Stimulated activated CD4-positive, alpha-beta T cell treated with anti-CD3 and anti-CD28 coated beads, TNF-alpha, amount 100 ng/mL, for 24 hours (primary cell): ENCODE measurements around the gene TTLL9.

Experiments used
- DNase-seq, 3 experiments: peaks; one replicate each; pipeline ENCODE4 v3.0.0-alpha.2; 2020; ENCODE audit warnings: low read depth in 3 of 3

TTLL9 gene

DNA sequence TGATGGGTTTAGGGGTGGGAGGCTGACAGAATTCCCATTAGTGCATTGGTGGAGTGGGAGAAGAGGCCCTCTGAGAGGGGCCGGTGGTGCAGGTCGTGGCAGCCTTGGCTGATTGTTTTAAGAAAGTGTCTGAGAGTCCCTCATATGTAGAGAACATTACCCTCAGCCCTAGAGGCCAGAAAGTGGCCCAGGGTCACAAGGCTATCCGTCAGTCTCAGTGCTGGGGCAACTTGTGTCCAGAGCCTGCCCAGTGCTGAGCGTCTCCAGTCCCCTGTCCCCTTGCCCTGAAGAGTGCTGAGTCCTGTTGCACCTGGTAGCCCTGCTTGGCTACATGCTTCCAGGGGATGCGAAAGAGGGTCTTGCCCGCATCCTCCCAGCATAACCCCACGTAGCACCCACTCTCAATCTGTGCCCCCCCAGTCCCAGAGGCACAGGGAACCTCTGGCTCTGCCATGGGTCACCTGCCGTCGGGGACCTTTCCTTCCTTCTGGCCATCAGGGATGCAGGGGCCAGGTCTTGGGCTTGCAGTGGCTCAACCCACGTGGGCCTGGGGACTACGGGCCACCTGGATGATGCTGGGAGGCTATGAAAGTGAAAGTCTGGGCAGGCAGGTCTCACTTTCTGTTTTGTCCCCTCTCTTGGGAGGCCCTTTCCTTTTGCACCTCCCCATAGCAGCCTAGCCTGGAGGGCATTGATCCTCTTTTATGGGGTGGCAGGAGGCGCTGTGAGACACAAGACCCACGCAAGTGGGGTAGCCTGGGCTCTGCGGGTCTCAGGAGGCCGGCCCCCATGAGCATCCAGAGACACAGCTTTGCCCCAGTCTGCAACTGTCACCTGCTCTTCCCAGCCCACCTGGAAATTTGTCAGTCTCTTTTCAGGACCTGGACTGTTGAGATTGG is 12.3 kb upstream of the TTLL9 start:
- no peak for DNase-seq

DNA sequence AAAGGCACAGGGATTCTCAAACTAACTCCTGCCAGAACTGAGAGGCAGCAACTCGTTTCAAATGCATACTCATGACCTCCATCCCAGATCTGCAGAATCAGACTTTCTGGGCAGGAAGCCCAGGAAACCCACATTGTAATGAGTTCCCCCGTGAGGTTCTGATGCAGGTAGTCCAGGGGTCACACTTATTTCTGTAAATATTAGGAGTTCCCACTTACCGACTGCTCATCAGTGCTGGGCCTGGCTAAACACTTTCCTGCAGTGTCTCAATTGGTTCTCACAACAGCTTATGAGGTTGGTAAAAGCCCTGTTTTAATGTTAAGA is 11.7 kb upstream of the TTLL9 start:
- no peak for DNase-seq

DNA sequence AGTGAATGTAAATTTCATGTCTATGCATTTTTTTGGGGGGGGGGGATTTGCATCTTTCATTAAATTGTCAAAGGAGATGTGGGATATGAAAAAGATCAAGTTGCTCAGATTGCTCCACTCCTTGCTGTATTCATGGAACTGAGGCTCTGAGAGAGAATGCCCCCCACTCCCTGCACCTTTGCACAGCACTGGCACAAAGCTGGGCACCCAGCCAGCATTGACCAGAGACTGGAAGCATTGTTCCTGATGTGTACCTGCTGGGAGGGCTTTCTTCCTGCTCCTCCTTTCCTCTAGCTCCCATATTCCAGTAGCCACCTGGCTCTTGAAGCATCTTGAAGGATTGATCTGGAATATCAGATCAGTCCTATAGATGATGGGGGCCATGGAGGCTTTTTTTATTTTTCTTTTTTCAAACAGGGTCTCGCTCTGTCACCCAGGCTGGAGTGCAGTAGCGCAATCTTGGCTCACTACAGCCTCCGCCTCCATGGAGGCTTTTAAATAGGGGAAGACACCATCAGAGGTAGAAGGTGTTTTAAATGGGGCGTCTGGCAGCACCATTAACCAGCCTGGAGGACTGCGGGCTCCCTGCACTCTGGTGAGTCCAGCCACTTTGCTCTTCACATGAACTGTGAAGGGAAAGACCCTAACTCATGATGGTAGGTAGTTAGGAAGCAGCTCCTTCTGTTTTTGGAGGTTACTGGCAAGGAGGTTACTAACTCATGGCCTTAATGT is 11.0 kb upstream of the TTLL9 start:
- no peak for DNase-seq

- DNase-seq, result no peak
Measured at GRCh38 chr20:31859998-31860380, 10.4 kb upstream of the TTLL9 start.

DNA sequence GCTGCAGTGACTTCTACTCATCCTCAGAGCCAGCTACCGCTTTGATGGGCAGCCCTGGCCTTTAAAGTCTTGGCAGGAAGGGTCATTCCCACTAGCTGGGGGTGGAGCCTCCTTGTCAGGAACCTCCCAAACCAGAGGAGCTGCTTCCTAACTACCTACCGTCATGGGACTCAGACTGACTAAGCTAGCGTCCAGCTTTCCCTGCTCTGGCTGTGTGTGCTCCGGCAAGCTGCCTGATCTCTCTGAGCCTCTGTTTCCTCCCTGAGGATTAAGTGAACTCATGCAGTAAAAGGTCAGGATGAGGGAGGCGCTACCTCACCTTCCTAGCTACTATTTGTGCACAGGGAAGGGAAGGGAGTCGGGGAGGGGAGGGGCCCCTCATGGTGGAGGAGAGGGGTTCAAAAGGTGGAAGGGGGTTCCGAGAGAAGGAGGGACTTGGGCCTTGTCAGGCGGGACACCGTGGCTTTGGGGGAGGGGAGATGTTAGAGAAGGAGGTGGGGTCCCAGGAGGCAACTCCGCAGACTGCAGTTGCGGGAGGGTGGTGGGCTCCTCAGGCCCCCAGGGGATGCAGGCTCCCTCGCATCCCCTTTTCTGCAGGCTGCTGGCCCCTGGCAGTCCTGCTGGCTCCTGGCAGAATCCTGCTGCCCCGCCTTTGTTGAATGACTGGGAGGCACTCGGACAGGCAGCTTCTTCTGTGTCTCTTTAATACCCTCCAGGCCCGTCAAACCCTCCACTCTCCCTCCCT is 9.9 kb upstream of the TTLL9 start:
- DNase-seq, result no peak

GRCh38 chr20:31861135-31861384 is 9.4 kb upstream of the TTLL9 start:
- no peak for DNase-seq

DNA sequence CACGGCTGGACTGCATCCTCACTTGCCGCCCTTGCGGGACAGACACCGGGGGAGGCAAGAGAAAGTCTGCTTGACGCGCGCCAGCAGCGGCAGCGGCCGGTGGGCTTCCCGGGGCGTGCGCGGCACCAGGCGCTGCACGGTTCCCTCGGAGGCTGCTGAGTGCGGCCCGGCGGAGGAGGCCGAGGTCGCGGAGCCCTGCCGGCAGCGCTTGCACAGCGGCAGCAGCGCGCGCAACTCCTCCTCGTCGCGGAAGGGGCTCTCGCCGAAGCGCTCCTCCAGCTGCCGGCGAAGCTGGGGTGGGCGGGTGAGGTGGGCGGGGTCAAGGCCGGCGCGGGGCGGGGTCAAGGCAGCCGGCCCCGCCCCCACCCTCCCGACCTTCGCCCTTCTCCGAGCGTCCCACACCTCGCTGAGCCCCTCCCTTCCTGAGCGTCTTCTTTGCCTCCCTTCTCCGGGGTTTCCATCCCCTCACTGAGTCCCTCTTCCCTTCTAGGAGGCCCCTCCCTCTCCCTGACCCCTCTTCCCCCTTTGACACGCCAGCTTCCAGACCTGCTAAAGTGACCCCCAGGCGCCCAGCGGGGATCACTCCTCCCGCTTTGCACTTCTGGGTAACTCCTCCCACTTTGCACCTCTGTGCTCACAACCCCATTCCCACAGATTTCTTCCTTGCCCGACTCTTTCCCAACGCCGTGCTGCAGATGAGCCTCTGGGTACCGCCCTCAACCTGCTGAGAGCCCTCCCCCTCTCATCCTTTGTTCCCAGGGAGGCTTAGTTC is 8.9 kb upstream of the TTLL9 start:
- peak; percentile 27 to 68 (median 28) for DNase-seq

- no peak for DNase-seq
Measured at GRCh38 chr20:31862157-31862470, 8.3 kb upstream of the TTLL9 start.

GRCh38 chr20:31862506-31862905 is 7.9 kb upstream of the TTLL9 start:
- DNase-seq, result no peak

GRCh38 chr20:31863296-31864085 is 6.9 kb upstream of the TTLL9 start:
- DNase-seq, result no peak

DNA sequence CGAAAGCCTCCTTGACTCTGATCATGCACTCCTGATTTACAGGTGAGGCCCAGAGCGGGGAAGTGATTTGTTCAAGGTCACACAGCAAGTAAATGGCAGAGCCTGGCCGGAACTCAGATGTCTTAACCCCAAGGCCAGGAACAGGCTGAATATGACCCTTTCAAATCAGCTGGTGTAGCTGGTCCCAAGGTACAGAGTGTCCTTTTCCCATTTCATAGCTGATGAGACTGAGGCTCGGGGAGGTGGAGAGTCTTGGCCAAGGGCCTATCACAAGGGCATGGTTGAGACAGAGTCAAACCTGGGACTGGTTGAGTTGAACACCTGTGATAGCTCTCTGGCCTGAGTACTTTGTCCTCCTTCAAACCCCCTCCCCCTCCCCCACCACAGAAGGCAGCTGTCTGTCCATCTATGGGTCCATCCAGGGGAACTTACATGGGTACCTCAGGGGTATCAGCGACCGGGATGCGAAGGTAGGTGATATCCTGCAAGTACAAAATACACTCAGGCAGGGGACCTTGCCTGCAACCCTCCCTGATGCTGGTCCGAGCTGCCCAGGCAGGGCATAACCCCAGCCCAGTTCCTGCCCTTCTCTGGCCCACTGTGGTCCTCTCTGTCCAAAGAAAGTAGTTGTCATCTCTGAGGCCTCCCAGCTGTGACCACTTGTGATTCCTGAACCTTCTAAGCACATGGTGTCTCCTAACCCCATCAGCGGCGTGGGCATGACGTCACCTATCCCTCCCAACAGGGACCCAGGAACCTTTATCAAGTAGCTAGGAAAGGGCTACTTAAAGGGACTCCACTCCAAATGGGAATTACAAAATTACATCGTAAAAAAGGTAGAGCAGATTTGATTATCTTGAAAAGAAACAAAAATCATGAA is 5.7 kb upstream of the TTLL9 start:
- DNase-seq, result no peak

- no peak for DNase-seq
Measured at GRCh38 chr20:31866221-31866620, 4.2 kb upstream of the TTLL9 start.

DNA sequence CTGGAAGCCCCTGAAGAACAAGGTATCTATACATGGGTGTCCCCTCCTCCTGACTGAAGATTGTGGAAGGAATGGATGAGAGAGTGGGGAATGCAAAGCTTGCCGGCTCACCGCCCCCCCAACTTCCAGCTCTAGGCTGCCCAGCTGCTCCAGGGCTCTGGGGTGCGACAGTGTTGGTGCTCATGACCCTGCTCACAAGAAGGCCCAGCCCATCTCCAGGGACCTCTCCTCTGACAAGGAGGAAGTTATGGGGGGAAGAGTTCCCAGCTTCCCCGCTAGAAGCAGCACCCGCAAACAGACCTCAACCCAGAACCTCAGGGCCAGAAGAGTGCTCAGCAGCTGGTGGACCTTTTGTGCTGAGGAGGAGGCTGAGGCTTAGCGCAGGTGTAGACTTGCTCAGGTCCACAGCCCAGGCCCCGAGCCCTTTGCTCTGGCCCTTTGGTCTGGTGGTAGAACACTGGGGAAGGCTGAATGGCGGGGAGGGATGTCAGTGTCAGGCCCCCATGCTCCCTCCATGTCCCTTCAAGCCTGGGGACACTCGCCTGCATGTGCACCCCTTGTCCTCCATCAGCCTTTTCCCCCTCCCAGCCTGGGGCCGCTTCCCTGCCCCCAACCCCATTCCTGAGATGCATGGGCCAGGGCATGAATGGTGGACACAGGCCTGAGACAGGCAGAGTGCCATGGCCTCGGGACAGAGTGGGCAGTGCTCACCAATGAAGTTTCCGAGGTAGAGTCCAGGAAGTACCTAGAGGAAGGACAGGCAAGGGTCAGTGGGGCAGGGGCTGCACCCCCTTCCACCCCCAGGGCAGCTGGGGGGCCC is 1.4 kb upstream of the TTLL9 start:
- DNase-seq, result no peak

GRCh38 chr20:31869673-31869941 is 827 bp upstream of the TTLL9 start:
- no peak for DNase-seq

DNA sequence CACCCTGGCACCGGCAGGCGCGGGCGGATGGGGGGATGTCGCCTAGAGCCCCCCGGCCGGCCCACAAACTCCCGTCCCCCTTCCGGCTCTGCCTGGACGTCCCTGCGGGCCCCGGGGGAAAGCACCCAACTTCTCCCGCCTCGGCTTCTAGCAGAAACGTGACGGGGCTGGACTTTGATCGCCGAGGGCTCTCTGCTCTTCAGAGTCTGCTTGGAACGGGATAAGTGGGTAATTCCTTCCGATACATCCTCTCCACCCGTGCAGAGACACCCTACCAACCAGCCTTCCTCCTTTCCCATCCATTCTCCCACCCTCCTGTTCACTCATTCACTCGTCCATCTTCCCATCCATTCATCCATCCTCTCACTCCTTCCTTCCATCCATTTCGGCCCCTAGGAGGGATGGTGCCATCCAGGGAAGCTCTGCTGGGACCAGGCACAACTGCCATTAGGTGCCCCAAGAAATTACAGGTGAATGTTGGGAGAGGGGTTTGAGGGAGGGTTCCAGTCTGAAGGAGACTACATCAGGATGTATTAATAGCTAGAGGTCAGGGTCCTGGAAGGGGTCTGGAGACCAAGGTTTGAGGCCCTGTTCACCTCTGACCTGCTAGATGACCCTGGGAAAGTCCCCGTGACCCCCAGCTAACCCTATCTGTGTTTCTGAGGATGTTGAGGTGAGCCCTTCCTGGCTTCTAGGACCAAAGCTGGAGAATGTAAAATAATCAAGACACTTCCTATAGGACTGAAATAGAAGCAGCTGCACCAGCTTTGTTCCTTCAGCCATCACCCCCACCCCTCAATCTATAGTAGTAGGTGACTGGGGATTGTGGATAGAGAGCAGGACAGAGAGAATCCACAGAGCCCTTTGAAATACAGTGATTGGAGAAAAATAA is 538 bp downstream of the TTLL9 start:
- DNase-seq, result no peak

DNA sequence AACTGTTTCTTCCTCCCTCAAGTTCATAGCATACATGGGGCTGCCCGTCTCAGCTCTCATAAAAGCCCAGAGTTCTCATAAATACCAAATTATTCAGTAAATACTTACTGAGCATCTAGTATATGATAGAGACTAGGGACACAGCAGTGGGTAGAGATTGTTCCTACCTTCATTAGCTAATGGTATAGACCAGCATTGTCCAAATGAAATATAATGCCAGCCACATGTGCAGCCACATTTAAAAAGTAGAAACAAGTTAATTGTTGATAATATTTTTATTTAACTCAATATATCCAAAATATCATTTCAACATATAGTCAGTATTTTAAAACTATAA is 1.2 kb downstream of the TTLL9 start:
- DNase-seq, result no peak

- no peak for DNase-seq
Measured at GRCh38 chr20:31872406-31872805, 2.0 kb downstream of the TTLL9 start.

GRCh38 chr20:31875671-31876070 is 5.2 kb downstream of the TTLL9 start:
- DNase-seq, result no peak

DNA sequence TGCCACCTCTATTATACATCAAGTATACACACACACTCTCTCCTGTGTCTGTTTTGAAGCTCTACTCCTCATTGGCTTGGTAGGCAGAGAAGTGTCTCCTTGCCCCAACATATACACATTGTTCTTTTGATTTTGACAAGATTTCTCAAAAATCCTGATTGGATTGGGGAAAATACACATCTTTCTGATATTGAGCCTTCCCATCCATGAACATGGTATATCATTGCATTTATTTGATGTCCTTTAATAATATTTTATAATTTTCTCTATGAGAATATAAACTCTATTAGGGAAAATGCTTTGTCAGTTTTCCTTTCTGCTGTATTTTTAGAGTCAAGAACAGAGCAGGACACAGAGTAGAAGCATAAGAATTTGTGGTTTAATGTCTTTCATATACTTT is 7.2 kb downstream of the TTLL9 start:
- DNase-seq, result no peak
